Astrocyte (in vitro differentiated cells and primary cell): ENCODE data around the gene OPCML. TPM values are rescaled to one million over a fixed set of nuclear protein-coding genes. Genes with fewer than 3 reads are reported as not detected.
A peak's percentile ranks its signal among the peaks of the same experiment; 100 is the strongest.

ENCODE experiments used
- DNase-seq: peaks from one replicate; pipeline ENCODE4 v3.0.0-alpha.2; 2010; ENCODE audit warnings: low read depth
- FAIRE-seq: peaks from 2 replicates; lab custom pipeline; 2011; peaks lifted over from hg19 to GRCh38; lab: Jason Lieb, UNC
- H2AFZ ChIP-seq: 2 replicates; pipeline ENCODE4 v1.6.0; 2012; ENCODE audit warnings: low read depth, low read length, inconsistent platforms
- H3K27ac ChIP-seq: 2 replicates; pipeline ENCODE4 v1.5.1; 2011; ENCODE audit warnings: low read depth, low read length, inconsistent platforms
- H3K27me3 ChIP-seq: 2 replicates; pipeline ENCODE4 v1.6.0; 2011; ENCODE audit warnings: low read length, inconsistent platforms; ENCODE audit not compliant: insufficient read depth
- H3K36me3 ChIP-seq: 2 replicates; pipeline ENCODE4 v1.5.1; 2011; ENCODE audit warnings: low read length, inconsistent platforms; ENCODE audit not compliant: insufficient read depth
- H3K4me1 ChIP-seq: 2 replicates; pipeline ENCODE4 v1.5.1; 2011; ENCODE audit warnings: low read length, inconsistent platforms; ENCODE audit not compliant: insufficient read depth
- H3K4me2 ChIP-seq: 2 replicates; pipeline ENCODE4 v1.6.0; 2012; ENCODE audit warnings: low read length, inconsistent platforms
- H3K4me3 ChIP-seq: 2 replicates; pipeline ENCODE4 v1.5.1; 2011; ENCODE audit warnings: low read depth, mild to moderate bottlenecking, low read length, inconsistent platforms; ENCODE audit not compliant: insufficient read depth
- H3K79me2 ChIP-seq: 2 replicates; pipeline ENCODE4 v1.6.0; 2012; ENCODE audit warnings: mild to moderate bottlenecking, low read length, inconsistent platforms; ENCODE audit not compliant: insufficient read depth
- H3K9ac ChIP-seq: 2 replicates; pipeline ENCODE4 v1.6.0; 2012; ENCODE audit warnings: mild to moderate bottlenecking, low read length, inconsistent platforms
- H3K9me3 ChIP-seq: 2 replicates; pipeline ENCODE4 v1.5.1; 2012; ENCODE audit warnings: low read depth, mild to moderate bottlenecking, low read length, inconsistent platforms; ENCODE audit not compliant: insufficient read depth
- H4K20me1 ChIP-seq: 2 replicates; pipeline ENCODE4 v1.6.0; 2012; ENCODE audit warnings: low read length, inconsistent platforms; ENCODE audit not compliant: insufficient read depth
- H3K27ac Mint-ChIP-seq: one replicate; pipeline ENCODE4 v1.8.0; 2021; ENCODE audit warnings: mild to moderate bottlenecking, mixed read lengths; ENCODE audit not compliant: unreplicated experiment
- H3K27me3 Mint-ChIP-seq: one replicate; pipeline ENCODE4 v1.8.0; 2021; ENCODE audit warnings: low read depth, mixed read lengths; ENCODE audit not compliant: unreplicated experiment
- H3K36me3 Mint-ChIP-seq: one replicate; pipeline ENCODE4 v1.8.0; 2021; ENCODE audit warnings: low read depth, mixed read lengths; ENCODE audit not compliant: unreplicated experiment
- H3K4me1 Mint-ChIP-seq: one replicate; pipeline ENCODE4 v1.8.0; 2021; ENCODE audit warnings: low read depth, mixed read lengths; ENCODE audit not compliant: unreplicated experiment
- H3K4me3 Mint-ChIP-seq: one replicate; pipeline ENCODE4 v1.8.0; 2021; ENCODE audit warnings: mild to moderate bottlenecking, moderate library complexity, mixed read lengths; ENCODE audit not compliant: unreplicated experiment
- H3K9me3 Mint-ChIP-seq: one replicate; pipeline ENCODE4 v1.8.0; 2021; ENCODE audit warnings: mild to moderate bottlenecking, mixed read lengths; ENCODE audit not compliant: unreplicated experiment
- EZH2 ChIP-seq: IDR thresholded peaks from 2 replicates; pipeline ENCODE4 v1.6.1; 2012; ENCODE audit warnings: mild to moderate bottlenecking, low read length, inconsistent platforms; ENCODE audit not compliant: insufficient read depth
- total RNA-seq: library from RNA; stranded (reverse); gene quantifications from 2 replicates; pipeline ENCODE4 v1.2.1, GENCODE V29; 2021
- TF ChIP-seq, protein P1 (sequence below): IDR thresholded peaks from 2 replicates; pipeline ENCODE4 v1.5.1; 2011; ENCODE audit warnings: low read depth, mild to moderate bottlenecking, inconsistent platforms, low read length, moderate library complexity; ENCODE audit not compliant: insufficient read depth

OPCML gene
- total RNA-seq, 1 donor from 2014 or later: 7.9 TPM

GRCh38 chr11:132681971-132682370, 850.3 kb downstream of the OPCML start:
- Histone ChIP-seq H4K20me1 (no peaks in the 10 kb centered on the region), H3K4me1 (peaks cover 18% of the 10 kb centered on the region), H3K27ac (no peak overlapping the region), H3K9me3 (no peaks in the 10 kb centered on the region), H3K36me3 (no peaks in the 10 kb centered on the region), H2AFZ (no peak overlapping the region), H3K27me3 (no peaks in the 10 kb centered on the region), H3K4me2 (no peak overlapping the region), H3K4me3 (no peak overlapping the region), H3K79me2 (no peaks in the 10 kb centered on the region), H3K9ac (no peak overlapping the region)
- TF ChIP-seq, protein P1, sequence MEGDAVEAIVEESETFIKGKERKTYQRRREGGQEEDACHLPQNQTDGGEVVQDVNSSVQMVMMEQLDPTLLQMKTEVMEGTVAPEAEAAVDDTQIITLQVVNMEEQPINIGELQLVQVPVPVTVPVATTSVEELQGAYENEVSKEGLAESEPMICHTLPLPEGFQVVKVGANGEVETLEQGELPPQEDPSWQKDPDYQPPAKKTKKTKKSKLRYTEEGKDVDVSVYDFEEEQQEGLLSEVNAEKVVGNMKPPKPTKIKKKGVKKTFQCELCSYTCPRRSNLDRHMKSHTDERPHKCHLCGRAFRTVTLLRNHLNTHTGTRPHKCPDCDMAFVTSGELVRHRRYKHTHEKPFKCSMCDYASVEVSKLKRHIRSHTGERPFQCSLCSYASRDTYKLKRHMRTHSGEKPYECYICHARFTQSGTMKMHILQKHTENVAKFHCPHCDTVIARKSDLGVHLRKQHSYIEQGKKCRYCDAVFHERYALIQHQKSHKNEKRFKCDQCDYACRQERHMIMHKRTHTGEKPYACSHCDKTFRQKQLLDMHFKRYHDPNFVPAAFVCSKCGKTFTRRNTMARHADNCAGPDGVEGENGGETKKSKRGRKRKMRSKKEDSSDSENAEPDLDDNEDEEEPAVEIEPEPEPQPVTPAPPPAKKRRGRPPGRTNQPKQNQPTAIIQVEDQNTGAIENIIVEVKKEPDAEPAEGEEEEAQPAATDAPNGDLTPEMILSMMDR: no peak
- no peak for TF ChIP-seq EZH2
- H3K27ac Mint-ChIP-seq: peak overlapping the region; percentile 13
- no peak overlapping the region for H3K4me3 Mint-ChIP-seq
- DNase-seq (no peak), FAIRE-seq (no peak)
- H3K4me1 Mint-ChIP-seq: peaks cover 44% of the 10 kb centered on the region
- no peaks in the 10 kb centered on the region for H3K27me3 Mint-ChIP-seq
- no peaks in the 10 kb centered on the region for H3K36me3 Mint-ChIP-seq
- H3K9me3 Mint-ChIP-seq: no peaks in the 10 kb centered on the region

- no peak for FAIRE-seq
- peak overlapping the region; percentile 55 for H3K27ac Mint-ChIP-seq
Measured at GRCh38 chr11:132680584-132680983, 851.7 kb downstream of the OPCML start.

DNA sequence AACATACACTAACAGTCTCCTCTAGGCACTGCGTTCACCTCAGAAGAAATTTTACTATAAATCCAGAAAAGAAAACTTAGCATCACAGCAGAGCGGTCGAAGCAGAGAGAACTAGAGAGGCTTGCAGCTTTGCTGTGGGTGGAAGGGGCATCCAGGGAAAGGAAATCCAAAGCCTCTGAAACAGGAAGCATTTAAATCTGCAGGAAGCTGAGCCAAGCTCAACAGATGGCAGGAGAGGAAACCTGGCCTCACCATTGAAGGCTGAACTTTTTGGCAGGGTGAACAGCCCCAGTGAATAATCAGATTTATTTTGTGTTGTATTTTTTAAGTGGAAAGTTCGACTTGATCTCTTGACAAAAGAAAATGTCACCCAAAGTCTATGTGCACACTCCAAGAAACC, 858.1 kb downstream of the OPCML start:
- Histone ChIP-seq H3K27ac (no peak overlapping the region), H3K9me3 (no peaks in the 10 kb centered on the region), H4K20me1 (no peaks in the 10 kb centered on the region), H2AFZ (no peak overlapping the region), H3K36me3 (no peaks in the 10 kb centered on the region), H3K9ac (no peak overlapping the region), H3K79me2 (no peaks in the 10 kb centered on the region), H3K27me3 (no peaks in the 10 kb centered on the region), H3K4me3 (no peak overlapping the region), H3K4me1 (no peaks in the 10 kb centered on the region), H3K4me2 (no peak overlapping the region)
- no peak overlapping the region for H3K4me3 Mint-ChIP-seq
- H3K27me3 Mint-ChIP-seq: peaks cover 3% of the 10 kb centered on the region
- no peaks in the 10 kb centered on the region for H3K36me3 Mint-ChIP-seq
- H3K27ac Mint-ChIP-seq: no peak overlapping the region
- FAIRE-seq (no peak), DNase-seq (no peak)
- no peaks in the 10 kb centered on the region for H3K9me3 Mint-ChIP-seq
- TF ChIP-seq, protein P1: no peak
- TF ChIP-seq EZH2: no peak
- H3K4me1 Mint-ChIP-seq: peaks cover 16% of the 10 kb centered on the region

More at GRCh38 chr11:132680584-132680983, 851.7 kb downstream of the OPCML start:
- Mint-ChIP-seq H3K4me1 (peaks cover 31% of the 10 kb centered on the region), H3K9me3 (no peaks in the 10 kb centered on the region), H3K36me3 (no peaks in the 10 kb centered on the region), H3K4me3 (no peak overlapping the region), H3K27me3 (no peaks in the 10 kb centered on the region)
- Histone ChIP-seq H3K4me2 (no peak overlapping the region), H3K9me3 (no peaks in the 10 kb centered on the region), H4K20me1 (no peaks in the 10 kb centered on the region), H3K4me1 (peaks cover 7% of the 10 kb centered on the region), H2AFZ (no peak overlapping the region), H3K27me3 (no peaks in the 10 kb centered on the region), H3K79me2 (no peaks in the 10 kb centered on the region), H3K9ac (no peak overlapping the region), H3K4me3 (no peak overlapping the region), H3K36me3 (no peaks in the 10 kb centered on the region), H3K27ac (no peak overlapping the region)
- DNase-seq: no peak
- no peak for TF ChIP-seq EZH2
- TF ChIP-seq, protein P1: no peak
